Transverse colon (tissue), 4 donors: ENCODE data around the gene BCL6B. TPM values are rescaled to one million over a fixed set of nuclear protein-coding genes. Genes with fewer than 3 reads are reported as not detected.

Experiments used
- DNase-seq: peaks from one replicate; pipeline ENCODE4 v3.0.0-alpha.2; 2019
- H3K27ac ChIP-seq, 4 donors: fragments of 200-600 bp; sonication (generic); 2 replicates each; pipeline ENCODE4 v1.5.1; 2016 to 2018; ENCODE audit warnings: inconsistent platforms in 4 of 4
- H3K27me3 ChIP-seq: fragments of 200-600 bp; sonication (generic); 2 replicates; pipeline ENCODE4 v1.5.1; 2017; ENCODE audit warnings: inconsistent platforms
- H3K36me3 ChIP-seq, 4 donors: fragments of 200-600 bp; sonication (generic); 2 replicates each; pipeline ENCODE4 v1.5.1; 2017 to 2019; ENCODE audit warnings: inconsistent platforms in 4 of 4
- H3K4me1 ChIP-seq, 4 donors: fragments of 200-600 bp; sonication (generic); 2 replicates each; pipeline ENCODE4 v1.5.1; 2017 to 2020; ENCODE audit warnings: inconsistent platforms in 4 of 4
- H3K4me3 ChIP-seq, 4 donors: fragments of 200-600 bp; sonication (generic); 1 replicate in 1 of 4; 2 replicates in 3 of 4; pipeline versions ENCODE4 v1.5.1 to v1.6.1; 2017 to 2019; ENCODE audit warnings: inconsistent platforms in 4 of 4
- H3K9me3 ChIP-seq, 2 donors: fragments of 200-600 bp; sonication (generic); 2 replicates each; pipeline ENCODE4 v1.5.1; 2017 to 2019; ENCODE audit warnings: inconsistent platforms in 2 of 2
- EP300 ChIP-seq: sonication (generic); formaldehyde crosslinking; IDR thresholded peaks from one replicate; pipeline ENCODE4 v1.6.1; 2017; ENCODE audit warnings: antibody characterized with exemption, low read depth
- POLR2A ChIP-seq: fragments of 450-650 bp; IDR thresholded peaks from one replicate; pipeline ENCODE4 v1.6.1; 2016; ENCODE audit warnings: antibody characterized with exemption, mild to moderate bottlenecking, moderate library complexity
- POLR2AphosphoS5 ChIP-seq, 3 donors: sonication (generic); formaldehyde crosslinking; IDR thresholded peaks; one replicate each; pipeline ENCODE4 v1.6.1; 2016; ENCODE audit warnings: antibody characterized with exemption in 3 of 3
- WGBS, 2 donors: methylation state at CpG; one replicate each; pipeline ENCODE4 v1.1.5; 2018; ENCODE audit warnings: low coverage in 1 of 2; 5-methylcytosine and 5-hydroxymethylcytosine counted together
- in situ Hi-C, 4 donors: fragments of 200-750 bp; cut with MboI; loops; one replicate each; pipeline versions ENCODE4 v1.15.0 to v1.15.1; 2017; ENCODE audit warnings: low sequenced_read_pairs in 3 of 4, low pct_ligation_motif_present in 1 of 4, low pct_unique_long_range_greater_than_20kb in 1 of 4
- intact Hi-C: fragments of 100-400 bp; cut with DNase I; formaldehyde crosslinking; loops from one replicate; pipeline ENCODE4 v1.15.1; 2023; ENCODE audit warnings: low total_unique reads
- total RNA-seq, 4 donors: library from RNA; depleted of rRNA; stranded (reverse); fragments of >200 nt; gene quantifications; one replicate each; pipeline ENCODE4 v1.1.0, GENCODE V29; 2016
- TF ChIP-seq, protein P1 (sequence below), 5 experiments: fragments of 200-600 bp in 3 of 5; fragments of 450-650 bp in 2 of 5; sonication (generic) in 3 of 5; IDR thresholded peaks; 1 replicate in 2 of 5; 2 replicates in 3 of 5; pipeline ENCODE4 v1.5.1; 2016 to 2017; ENCODE audit warnings: antibody characterized with exemption in 5 of 5, inconsistent platforms in 3 of 5, mild to moderate bottlenecking in 2 of 5, moderate library complexity in 1 of 5

The BCL6B gene
- total RNA-seq, 4 donors from 2014 or later, result 0.32 to 1.8 (median 0.82) TPM; not detected in 1

DNA sequence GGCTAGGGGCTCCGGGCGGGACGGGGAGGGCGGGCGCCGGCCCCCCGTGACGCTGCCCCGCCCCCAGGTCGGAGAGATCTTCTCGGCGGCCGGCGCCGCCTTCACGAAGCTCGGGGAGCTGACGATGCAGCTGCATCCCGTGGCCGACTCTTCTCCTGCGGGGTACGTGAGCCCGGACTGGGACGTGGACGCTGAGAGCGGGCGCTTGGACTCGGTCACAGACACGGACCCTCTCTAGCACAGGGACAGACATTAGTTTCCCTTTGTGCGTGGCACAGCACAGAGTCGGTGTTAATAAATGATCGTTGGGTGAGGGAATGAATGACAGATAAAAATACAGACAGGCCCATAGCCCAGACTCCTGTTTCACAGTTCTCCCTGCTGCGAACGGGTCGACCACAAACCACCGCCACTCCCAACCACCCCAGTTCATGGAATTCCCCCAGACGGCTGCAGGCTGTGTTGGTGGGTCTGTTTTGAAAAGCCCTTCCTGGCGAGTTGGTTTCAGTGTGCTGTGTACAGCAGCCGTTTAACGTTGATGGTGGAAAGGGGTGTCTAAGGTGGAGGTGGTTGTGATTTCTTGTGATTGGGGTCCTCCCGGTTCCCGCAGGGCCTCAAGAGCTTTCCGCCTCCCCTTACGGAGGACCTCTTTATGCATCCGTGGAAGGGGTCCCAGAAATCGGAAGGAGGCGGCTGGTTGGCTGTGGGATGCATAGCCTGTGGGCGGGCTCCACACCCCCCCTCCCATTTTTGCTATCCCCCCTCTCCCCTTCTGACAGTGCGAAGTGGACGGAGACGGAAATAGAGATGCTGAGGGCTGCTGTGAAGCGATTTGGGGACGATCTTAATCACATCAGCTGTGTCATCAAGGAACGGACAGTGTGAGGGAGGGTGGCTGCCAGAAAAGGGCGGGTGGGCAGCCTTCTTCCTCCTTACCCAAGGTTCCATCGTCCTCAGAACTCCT, 7.6 kb upstream of the BCL6B start:
- 20% methylated on average over 1 to 37 of the region's 56 CpGs for WGBS, 2 donors
- DNase-seq, result peak; percentile 49
- peak overlapping the region; percentile 30 to 97 (median 84) for H3K4me3 ChIP-seq
- H3K27ac ChIP-seq, result peak overlapping the region; percentile 95 to 98 (median 96)
- in situ Hi-C loops (loop anchor here in 3 of 4 donors (5.0 to 25.0 kb wide), 3 partner anchors 103 to 378 kb away; partner anchors contain the start of genes C17orf100 (in 1 of the 3), KIAA0753 (in 1 of the 3), MED31 (in 1 of the 3) and TXNDC17 (in 1 of the 3)), intact Hi-C loops (no loop called here)
- H3K27me3 ChIP-seq, result no peaks in the 10 kb centered on the region
- no peaks in the 10 kb centered on the region for H3K9me3 ChIP-seq
- TF ChIP-seq POLR2AphosphoS5 (IDR thresholded peaks at IDR 0.05), result peak in 2 of 3 donors; percentile 48 to 69
- TF ChIP-seq, protein P1, sequence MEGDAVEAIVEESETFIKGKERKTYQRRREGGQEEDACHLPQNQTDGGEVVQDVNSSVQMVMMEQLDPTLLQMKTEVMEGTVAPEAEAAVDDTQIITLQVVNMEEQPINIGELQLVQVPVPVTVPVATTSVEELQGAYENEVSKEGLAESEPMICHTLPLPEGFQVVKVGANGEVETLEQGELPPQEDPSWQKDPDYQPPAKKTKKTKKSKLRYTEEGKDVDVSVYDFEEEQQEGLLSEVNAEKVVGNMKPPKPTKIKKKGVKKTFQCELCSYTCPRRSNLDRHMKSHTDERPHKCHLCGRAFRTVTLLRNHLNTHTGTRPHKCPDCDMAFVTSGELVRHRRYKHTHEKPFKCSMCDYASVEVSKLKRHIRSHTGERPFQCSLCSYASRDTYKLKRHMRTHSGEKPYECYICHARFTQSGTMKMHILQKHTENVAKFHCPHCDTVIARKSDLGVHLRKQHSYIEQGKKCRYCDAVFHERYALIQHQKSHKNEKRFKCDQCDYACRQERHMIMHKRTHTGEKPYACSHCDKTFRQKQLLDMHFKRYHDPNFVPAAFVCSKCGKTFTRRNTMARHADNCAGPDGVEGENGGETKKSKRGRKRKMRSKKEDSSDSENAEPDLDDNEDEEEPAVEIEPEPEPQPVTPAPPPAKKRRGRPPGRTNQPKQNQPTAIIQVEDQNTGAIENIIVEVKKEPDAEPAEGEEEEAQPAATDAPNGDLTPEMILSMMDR (IDR thresholded peaks at IDR 0.05), result no peak
- no peak for TF ChIP-seq EP300
- H3K36me3 ChIP-seq, result no peaks in the 10 kb centered on the region
- H3K4me1 ChIP-seq, result peaks cover 15 to 65% (median 40%) of the 10 kb centered on the region in 4 donors

DNA sequence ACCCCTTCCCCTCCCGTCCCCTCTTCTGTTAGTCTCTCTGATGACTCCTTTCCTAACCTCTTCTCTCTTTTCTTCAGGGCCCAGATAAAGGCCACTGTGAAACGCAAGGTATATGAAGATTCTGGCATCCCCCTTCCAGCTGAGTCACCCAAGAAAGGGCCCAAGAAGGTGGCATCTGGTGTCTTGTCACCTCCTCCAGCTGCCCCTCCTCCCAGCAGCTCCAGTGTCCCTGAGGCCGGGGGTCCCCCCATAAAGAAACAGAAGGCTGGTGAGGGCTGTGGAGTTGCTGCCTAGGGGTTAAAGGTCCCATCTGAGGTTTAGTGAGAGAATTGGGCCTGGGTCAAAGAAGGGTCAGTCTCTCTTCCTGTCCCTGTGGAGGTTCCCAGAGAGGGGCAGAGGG, 6.4 kb upstream of the BCL6B start:
- Histone ChIP-seq H3K27me3 (no peaks in the 10 kb centered on the region), H3K9me3 (no peaks in the 10 kb centered on the region), H3K4me3 (no peak overlapping the region), H3K27ac (peak overlapping the region in 3 of 4 donors; percentile 95 to 98 (median 97)), H3K36me3 (no peaks in the 10 kb centered on the region), H3K4me1 (peaks cover 10 to 54% (median 30%) of the 10 kb centered on the region in 4 donors)
- no peak for DNase-seq
- intact Hi-C loops, result no loop called here
- in situ Hi-C loops, result loop anchor here in 2 of 4 donors (25.0 kb wide), 2 partner anchors 354 to 379 kb away; partner anchors contain the start of genes C17orf100 (in 1 of the 2), KIAA0753 (in 1 of the 2), MED31 (in 1 of the 2) and TXNDC17 (in 1 of the 2)
- 20 to 90% methylated on average over 1 to 3 of the region's 3 CpGs for WGBS, 2 donors
- no peak for TF ChIP-seq POLR2A
- TF ChIP-seq, protein P1 (IDR thresholded peaks at IDR 0.05), result no peak
- TF ChIP-seq EP300, result no peak
- no peak for TF ChIP-seq POLR2AphosphoS5 (IDR thresholded peaks at IDR 0.05)

DNA sequence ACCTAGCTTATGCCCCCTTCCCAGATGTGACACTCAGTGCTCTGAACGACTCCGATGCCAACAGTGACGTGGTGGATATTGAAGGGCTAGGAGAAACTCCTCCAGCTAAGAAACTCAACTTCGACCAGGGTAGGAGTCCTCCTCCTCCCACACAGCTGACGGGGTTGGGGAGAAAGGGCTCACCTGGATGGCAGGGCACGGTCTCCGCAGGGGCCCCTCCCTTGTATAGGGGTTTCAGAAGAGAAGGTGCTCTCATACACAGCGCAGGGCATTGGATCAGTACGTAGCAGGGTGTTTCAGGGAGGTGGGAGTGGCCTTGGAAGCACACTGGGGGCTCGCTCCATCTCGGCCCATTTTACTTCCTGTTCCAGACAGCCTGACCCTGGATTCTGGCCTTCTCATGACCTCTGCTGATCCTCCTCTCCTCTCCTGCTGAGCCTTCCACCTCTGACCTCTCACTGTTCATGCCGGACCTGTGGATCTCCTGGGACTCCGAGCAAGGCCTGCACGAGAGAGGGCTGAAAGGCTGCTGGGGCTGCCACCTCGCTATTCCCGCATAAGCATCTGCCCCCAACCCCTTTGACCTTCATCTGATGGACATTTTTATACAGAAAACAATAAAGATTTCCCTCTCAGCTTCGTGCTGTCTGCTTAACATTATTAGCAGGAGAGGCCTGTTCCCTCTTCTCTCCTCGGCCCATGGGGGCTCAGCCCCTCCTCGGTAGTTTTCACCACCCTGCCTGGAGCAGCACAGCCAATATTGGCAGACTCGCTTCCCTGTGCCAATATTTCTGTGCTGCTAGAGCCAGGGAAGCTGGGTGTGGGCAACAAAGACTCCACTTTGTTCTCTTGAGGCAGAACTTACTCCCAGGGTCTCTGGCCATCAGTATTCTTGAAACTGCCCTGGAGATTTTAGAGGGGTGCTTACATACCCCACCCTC, 5.7 kb upstream of the BCL6B start:
- H3K27ac ChIP-seq, result peak overlapping the region; percentile 74 to 98 (median 89)
- peak overlapping the region in 1 of 4 donors; percentile 45 for H3K4me3 ChIP-seq
- H3K4me1 ChIP-seq, result peaks cover 14 to 58% (median 34%) of the 10 kb centered on the region in 4 donors
- H3K9me3 ChIP-seq, result no peaks in the 10 kb centered on the region
- no peak for DNase-seq
- WGBS, 2 donors, result 84 to 98% methylated on average over 5 to 20 of the region's 20 CpGs
- in situ Hi-C loops (loop anchor here in 2 of 4 donors (25.0 kb wide), 2 partner anchors 355 to 380 kb away; partner anchors contain the start of genes C17orf100 (in 1 of the 2), KIAA0753 (in 1 of the 2), MED31 (in 1 of the 2) and TXNDC17 (in 1 of the 2)), intact Hi-C loops (no loop called here)
- TF ChIP-seq EP300, result no peak
- TF ChIP-seq, protein P1 (IDR thresholded peaks at IDR 0.05), result no peak
- no peak for TF ChIP-seq POLR2AphosphoS5 (IDR thresholded peaks at IDR 0.05)
- no peak for TF ChIP-seq POLR2A
- no peaks in the 10 kb centered on the region for H3K36me3 ChIP-seq
- peaks cover under 1% of the 10 kb centered on the region for H3K27me3 ChIP-seq
